WTC11 (cell line): Measurements from ENCODE around the gene TRAF3IP1. TPM values are rescaled to one million over a fixed set of nuclear protein-coding genes. Genes with fewer than 3 reads are reported as not detected.

ENCODE experiments used
- ATAC-seq: fragments of 200-7000 bp; cut with Tn5 transposase; 2 replicates; pipeline ENCODE4 v1.10.0; 2021; ENCODE audit warnings: mild to moderate bottlenecking, moderate library complexity
- CTCF ChIA-PET: fragments of 300-600 bp; sonication (Branson Sonifier 250); formaldehyde crosslinking; loops from one replicate; lab custom pipeline; 2021; ENCODE audit warnings: antibody characterized with exemption; lab: Charles Lee
- POLR2A ChIA-PET: fragments of 350-600 bp; sonication (Branson Sonifier 250); formaldehyde crosslinking; loops from one replicate; lab custom pipeline; 2021; ENCODE audit warnings: antibody characterized with exemption; lab: Charles Lee
- DNase-seq: peaks from one replicate; pipeline ENCODE4 v3.0.0; 2021; ENCODE audit warnings: low spot score
- H3K27ac Mint-ChIP-seq: 2 replicates; pipeline ENCODE4 v1.8.0; 2021; ENCODE audit warnings: mixed read lengths
- H3K27me3 Mint-ChIP-seq: 2 replicates; pipeline ENCODE4 v1.8.0; 2021; ENCODE audit warnings: low read depth, mild to moderate bottlenecking, moderate library complexity, mixed read lengths
- H3K36me3 Mint-ChIP-seq: 2 replicates; pipeline ENCODE4 v1.8.0; 2021; ENCODE audit warnings: mixed read lengths
- H3K4me1 Mint-ChIP-seq: 2 replicates; pipeline ENCODE4 v1.8.0; 2022; ENCODE audit warnings: mixed read lengths
- H3K4me3 Mint-ChIP-seq: 2 replicates; pipeline ENCODE4 v1.8.0; 2021; ENCODE audit warnings: mild to moderate bottlenecking, moderate library complexity, mixed read lengths
- H3K9me3 Mint-ChIP-seq: 2 replicates; pipeline ENCODE4 v1.8.0; 2021; ENCODE audit warnings: mixed read lengths
- ESRRA ChIP-seq: sonication (generic); formaldehyde crosslinking; IDR thresholded peaks from 2 replicates; pipeline ENCODE4 v1.8.1; 2022; ENCODE audit warnings: mild to moderate bottlenecking, missing genetic modification reagents, borderline replicate concordance
- FOXP1 ChIP-seq: sonication (generic); formaldehyde crosslinking; IDR thresholded peaks from 2 replicates; pipeline ENCODE4 v1.8.0; 2022; ENCODE audit warnings: missing genetic modification reagents, mild to moderate bottlenecking, moderate library complexity, borderline replicate concordance
- GRHL2 ChIP-seq: fragments of 250-450 bp; sonication (Bioruptor Pico); IDR thresholded peaks from 2 replicates; pipeline ENCODE4 v1.8.0; 2022; ENCODE audit warnings: mild to moderate bottlenecking, moderate library complexity; ENCODE audit not compliant: insufficient replicate concordance, severe bottlenecking
- GTF2I ChIP-seq: fragments of 250-450 bp; sonication (Bioruptor Pico); conservative IDR thresholded peaks from 2 replicates; pipeline ENCODE4 v1.4.0; 2021; ENCODE audit warnings: mild to moderate bottlenecking
- JAZF1 ChIP-seq: fragments of 250-450 bp; sonication (Bioruptor Pico); IDR thresholded peaks from 2 replicates; pipeline ENCODE4 v1.9.0; 2021; ENCODE audit warnings: moderate library complexity, mild to moderate bottlenecking, inconsistent platforms
- JUN ChIP-seq: sonication (generic); formaldehyde crosslinking; IDR thresholded peaks from 2 replicates; pipeline ENCODE4 v1.8.0; 2023; ENCODE audit warnings: mild to moderate bottlenecking, missing genetic modification reagents
- KAT7 ChIP-seq: sonication (generic); formaldehyde crosslinking; IDR thresholded peaks from 2 replicates; pipeline ENCODE4 v1.8.1; 2023; ENCODE audit warnings: missing genetic modification reagents, mild to moderate bottlenecking, borderline replicate concordance
- MXD4 ChIP-seq: fragments of 250-450 bp; sonication (Bioruptor Pico); IDR thresholded peaks from 2 replicates; pipeline ENCODE4 v1.8.0; 2021; ENCODE audit warnings: mild to moderate bottlenecking, moderate library complexity, borderline replicate concordance
- NFATC4 ChIP-seq: fragments of 250-450 bp; sonication (Bioruptor Pico); IDR thresholded peaks from 2 replicates; pipeline ENCODE4 v1.9.0; 2021; ENCODE audit warnings: mild to moderate bottlenecking
- NFE2L1 ChIP-seq: sonication (generic); formaldehyde crosslinking; IDR thresholded peaks from 2 replicates; pipeline ENCODE4 v1.8.1; 2023; ENCODE audit warnings: missing genetic modification reagents
- NFYB ChIP-seq: sonication (generic); formaldehyde crosslinking; conservative IDR thresholded peaks from 2 replicates; pipeline ENCODE4 v1.8.0; 2022; ENCODE audit warnings: low read depth, missing genetic modification reagents
- SP1 ChIP-seq: sonication (generic); formaldehyde crosslinking; conservative IDR thresholded peaks from 2 replicates; pipeline ENCODE4 v1.8.1; 2022; ENCODE audit warnings: missing genetic modification reagents
- TEAD1 ChIP-seq: sonication (generic); formaldehyde crosslinking; IDR thresholded peaks from 2 replicates; pipeline ENCODE4 v1.8.0; 2022; ENCODE audit warnings: mild to moderate bottlenecking, missing genetic modification reagents
- ZNF121 ChIP-seq: sonication (generic); formaldehyde crosslinking; IDR thresholded peaks from 2 replicates; pipeline ENCODE4 v1.8.0; 2023; ENCODE audit warnings: missing genetic modification reagents
- ZNF138 ChIP-seq: sonication (generic); formaldehyde crosslinking; conservative IDR thresholded peaks from 2 replicates; pipeline ENCODE4 v1.8.1; 2022; ENCODE audit warnings: mild to moderate bottlenecking, moderate library complexity, missing genetic modification reagents
- ZNF317 ChIP-seq: sonication (generic); formaldehyde crosslinking; IDR thresholded peaks from 2 replicates; pipeline ENCODE4 v1.8.1; 2023; ENCODE audit warnings: low read depth, mild to moderate bottlenecking, moderate library complexity, missing genetic modification reagents, borderline replicate concordance
- total RNA-seq: library from RNA; stranded (reverse); gene quantifications from 3 replicates; pipeline ENCODE4 v1.2.3, GENCODE V29; 2021
- TF ChIP-seq, protein P1 (sequence below): sonication (generic); formaldehyde crosslinking; IDR thresholded peaks from 2 replicates; pipeline ENCODE4 v1.8.1; 2023; ENCODE audit warnings: mild to moderate bottlenecking, missing genetic modification reagents, borderline replicate concordance
- TF ChIP-seq, protein P2 (sequence below): sonication (generic); formaldehyde crosslinking; conservative IDR thresholded peaks from 2 replicates; pipeline ENCODE4 v1.8.1; 2022; ENCODE audit warnings: mild to moderate bottlenecking, missing genetic modification reagents
- TF ChIP-seq, protein P3 (sequence below): fragments of 250-450 bp; sonication (Bioruptor Pico); IDR thresholded peaks from 2 replicates; pipeline ENCODE4 v1.9.0; 2021; ENCODE audit warnings: mild to moderate bottlenecking
- TF ChIP-seq, protein P4 (sequence below): sonication (generic); formaldehyde crosslinking; IDR thresholded peaks from 2 replicates; pipeline ENCODE4 v1.8.1; 2023; ENCODE audit warnings: mild to moderate bottlenecking, missing genetic modification reagents, moderate library complexity
- TF ChIP-seq, protein P5 (sequence below): fragments of 250-450 bp; sonication (Bioruptor Pico); IDR thresholded peaks from 2 replicates; pipeline ENCODE4 v2.1.2; 2022; ENCODE audit warnings: mild to moderate bottlenecking, moderate library complexity
- TF ChIP-seq, protein P6 (sequence below): sonication (generic); formaldehyde crosslinking; IDR thresholded peaks from 2 replicates; pipeline ENCODE4 v1.8.1; 2023; ENCODE audit warnings: mild to moderate bottlenecking, missing genetic modification reagents
- TF ChIP-seq, protein P7 (sequence below): sonication (generic); formaldehyde crosslinking; IDR thresholded peaks from 2 replicates; pipeline ENCODE4 v1.8.0; 2022; ENCODE audit warnings: mild to moderate bottlenecking, missing genetic modification reagents
- TF ChIP-seq, protein P8 (sequence below): sonication (generic); formaldehyde crosslinking; IDR thresholded peaks from 2 replicates; pipeline ENCODE4 v1.8.1; 2023; ENCODE audit warnings: mild to moderate bottlenecking, moderate library complexity, missing genetic modification reagents
- TF ChIP-seq, protein P9 (sequence below): sonication (generic); formaldehyde crosslinking; IDR thresholded peaks from 2 replicates; pipeline ENCODE4 v1.8.1; 2022; ENCODE audit warnings: low read depth, missing genetic modification reagents, borderline replicate concordance

Gene TRAF3IP1
- total RNA-seq, 1 experiment from 2014 or later, result 18.7 TPM

DNA sequence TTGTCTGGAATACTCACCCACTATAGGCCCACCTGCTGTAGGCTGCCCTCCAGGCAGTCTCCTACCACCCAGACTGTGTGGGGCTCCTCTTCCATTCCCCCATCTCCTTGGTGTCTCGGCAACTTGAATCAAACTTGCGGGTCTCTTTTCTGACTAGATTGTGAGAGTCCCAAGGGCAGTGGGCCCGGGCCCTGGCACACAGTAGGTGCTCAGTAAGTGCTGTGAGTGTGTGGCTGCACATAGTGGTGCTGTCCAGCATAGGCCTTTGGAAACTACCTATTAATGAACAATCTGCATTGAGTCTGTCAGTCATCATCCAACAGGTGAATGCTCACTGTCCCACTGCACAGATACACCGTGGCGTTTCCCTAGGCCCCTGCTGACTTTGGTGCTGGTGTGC lies 62.8 kb downstream of the TRAF3IP1 start:
- ATAC-seq (no peak), DNase-seq (no peak)
- CTCF ChIA-PET, result no interaction called here
- Mint-ChIP-seq H3K36me3 (peaks cover 17% of the 10 kb centered on the region), H3K27me3 (no peaks in the 10 kb centered on the region), H3K9me3 (peaks cover 8% of the 10 kb centered on the region), H3K27ac (no peak overlapping the region), H3K4me1 (peaks cover 19% of the 10 kb centered on the region), H3K4me3 (no peak overlapping the region)
- POLR2A ChIA-PET, result no interaction called here
- TF ChIP-seq JUN (CRISPR knock-in tag), result no peak
- no peak for TF ChIP-seq NFYB (CRISPR knock-in tag)
- no peak for TF ChIP-seq TEAD1 (CRISPR knock-in tag)
- TF ChIP-seq ESRRA, result no peak
- TF ChIP-seq, protein P1, sequence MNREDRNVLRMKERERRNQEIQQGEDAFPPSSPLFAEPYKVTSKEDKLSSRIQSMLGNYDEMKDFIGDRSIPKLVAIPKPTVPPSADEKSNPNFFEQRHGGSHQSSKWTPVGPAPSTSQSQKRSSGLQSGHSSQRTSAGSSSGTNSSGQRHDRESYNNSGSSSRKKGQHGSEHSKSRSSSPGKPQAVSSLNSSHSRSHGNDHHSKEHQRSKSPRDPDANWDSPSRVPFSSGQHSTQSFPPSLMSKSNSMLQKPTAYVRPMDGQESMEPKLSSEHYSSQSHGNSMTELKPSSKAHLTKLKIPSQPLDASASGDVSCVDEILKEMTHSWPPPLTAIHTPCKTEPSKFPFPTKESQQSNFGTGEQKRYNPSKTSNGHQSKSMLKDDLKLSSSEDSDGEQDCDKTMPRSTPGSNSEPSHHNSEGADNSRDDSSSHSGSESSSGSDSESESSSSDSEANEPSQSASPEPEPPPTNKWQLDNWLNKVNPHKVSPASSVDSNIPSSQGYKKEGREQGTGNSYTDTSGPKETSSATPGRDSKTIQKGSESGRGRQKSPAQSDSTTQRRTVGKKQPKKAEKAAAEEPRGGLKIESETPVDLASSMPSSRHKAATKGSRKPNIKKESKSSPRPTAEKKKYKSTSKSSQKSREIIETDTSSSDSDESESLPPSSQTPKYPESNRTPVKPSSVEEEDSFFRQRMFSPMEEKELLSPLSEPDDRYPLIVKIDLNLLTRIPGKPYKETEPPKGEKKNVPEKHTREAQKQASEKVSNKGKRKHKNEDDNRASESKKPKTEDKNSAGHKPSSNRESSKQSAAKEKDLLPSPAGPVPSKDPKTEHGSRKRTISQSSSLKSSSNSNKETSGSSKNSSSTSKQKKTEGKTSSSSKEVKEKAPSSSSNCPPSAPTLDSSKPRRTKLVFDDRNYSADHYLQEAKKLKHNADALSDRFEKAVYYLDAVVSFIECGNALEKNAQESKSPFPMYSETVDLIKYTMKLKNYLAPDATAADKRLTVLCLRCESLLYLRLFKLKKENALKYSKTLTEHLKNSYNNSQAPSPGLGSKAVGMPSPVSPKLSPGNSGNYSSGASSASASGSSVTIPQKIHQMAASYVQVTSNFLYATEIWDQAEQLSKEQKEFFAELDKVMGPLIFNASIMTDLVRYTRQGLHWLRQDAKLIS, result no peak
- TF ChIP-seq, protein P2, sequence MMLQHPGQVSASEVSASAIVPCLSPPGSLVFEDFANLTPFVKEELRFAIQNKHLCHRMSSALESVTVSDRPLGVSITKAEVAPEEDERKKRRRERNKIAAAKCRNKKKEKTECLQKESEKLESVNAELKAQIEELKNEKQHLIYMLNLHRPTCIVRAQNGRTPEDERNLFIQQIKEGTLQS (CRISPR knock-in tag), result no peak
- TF ChIP-seq ZNF317 (CRISPR knock-in tag), result no peak
- TF ChIP-seq, protein P3, sequence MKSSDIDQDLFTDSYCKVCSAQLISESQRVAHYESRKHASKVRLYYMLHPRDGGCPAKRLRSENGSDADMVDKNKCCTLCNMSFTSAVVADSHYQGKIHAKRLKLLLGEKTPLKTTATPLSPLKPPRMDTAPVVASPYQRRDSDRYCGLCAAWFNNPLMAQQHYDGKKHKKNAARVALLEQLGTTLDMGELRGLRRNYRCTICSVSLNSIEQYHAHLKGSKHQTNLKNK (CRISPR knock-in tag), result no peak
- TF ChIP-seq, protein P4, sequence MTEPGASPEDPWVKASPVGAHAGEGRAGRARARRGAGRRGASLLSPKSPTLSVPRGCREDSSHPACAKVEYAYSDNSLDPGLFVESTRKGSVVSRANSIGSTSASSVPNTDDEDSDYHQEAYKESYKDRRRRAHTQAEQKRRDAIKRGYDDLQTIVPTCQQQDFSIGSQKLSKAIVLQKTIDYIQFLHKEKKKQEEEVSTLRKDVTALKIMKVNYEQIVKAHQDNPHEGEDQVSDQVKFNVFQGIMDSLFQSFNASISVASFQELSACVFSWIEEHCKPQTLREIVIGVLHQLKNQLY, result no peak
- no peak for TF ChIP-seq GTF2I (CRISPR knock-in tag)
- TF ChIP-seq FOXP1, result no peak
- no peak for TF ChIP-seq SP1 (CRISPR knock-in tag)
- TF ChIP-seq ZNF138 (CRISPR knock-in tag), result no peak
- no peak for TF ChIP-seq NFE2L1
- no peak for TF ChIP-seq MXD4 (CRISPR knock-in tag)
- TF ChIP-seq, protein P5, sequence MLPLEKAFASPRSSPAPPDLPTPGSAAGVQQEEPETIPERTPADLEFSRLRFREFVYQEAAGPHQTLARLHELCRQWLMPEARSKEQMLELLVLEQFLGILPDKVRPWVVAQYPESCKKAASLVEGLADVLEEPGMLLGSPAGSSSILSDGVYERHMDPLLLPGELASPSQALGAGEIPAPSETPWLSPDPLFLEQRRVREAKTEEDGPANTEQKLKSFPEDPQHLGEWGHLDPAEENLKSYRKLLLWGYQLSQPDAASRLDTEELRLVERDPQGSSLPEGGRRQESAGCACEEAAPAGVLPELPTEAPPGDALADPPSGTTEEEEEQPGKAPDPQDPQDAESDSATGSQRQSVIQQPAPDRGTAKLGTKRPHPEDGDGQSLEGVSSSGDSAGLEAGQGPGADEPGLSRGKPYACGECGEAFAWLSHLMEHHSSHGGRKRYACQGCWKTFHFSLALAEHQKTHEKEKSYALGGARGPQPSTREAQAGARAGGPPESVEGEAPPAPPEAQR, result no peak
- TF ChIP-seq ZNF121 (CRISPR knock-in tag), result no peak
- no peak for TF ChIP-seq NFATC4 (CRISPR knock-in tag)
- no peak for TF ChIP-seq JAZF1 (CRISPR knock-in tag)

DNA sequence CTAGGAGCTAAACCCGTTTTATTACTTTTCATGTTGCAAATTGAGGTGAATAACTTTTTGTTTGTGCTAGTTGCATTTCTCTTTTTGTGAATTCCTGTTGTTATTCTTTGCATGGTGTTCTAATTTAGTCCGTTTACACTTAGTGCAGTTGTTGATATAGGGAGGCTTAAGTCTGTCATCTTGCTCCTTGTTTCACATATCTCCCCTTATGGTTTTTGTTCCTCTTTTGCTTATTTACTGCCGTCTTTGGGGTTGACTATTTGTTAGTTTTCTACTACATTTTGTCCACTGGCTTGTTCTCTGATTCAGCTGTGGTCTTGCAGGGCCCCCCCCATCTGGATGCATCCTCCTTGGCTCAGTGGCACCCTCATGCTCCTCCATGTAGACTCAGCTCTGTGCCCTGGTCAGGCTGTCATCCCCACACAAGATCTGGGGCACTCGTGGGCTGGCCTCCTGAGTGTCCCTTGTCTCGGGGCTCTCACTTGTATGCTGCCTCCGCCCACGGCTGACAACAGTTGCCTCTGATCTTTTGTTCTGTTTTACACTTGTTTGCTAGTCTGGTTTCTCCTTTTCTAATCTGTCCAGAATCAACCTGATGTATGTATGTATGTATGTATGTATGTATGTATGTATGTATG lies 63.5 kb downstream of the TRAF3IP1 start:
- Mint-ChIP-seq H3K4me3 (no peak overlapping the region), H3K27ac (no peak overlapping the region), H3K9me3 (peaks cover 8% of the 10 kb centered on the region), H3K27me3 (no peaks in the 10 kb centered on the region), H3K4me1 (peaks cover 19% of the 10 kb centered on the region), H3K36me3 (peaks cover 17% of the 10 kb centered on the region)
- DNase-seq, result no peak
- ChIA-PET CTCF (no interaction called here), POLR2A (no interaction called here)
- ATAC-seq, result no peak
- TF ChIP-seq GRHL2 (no peak), SP1 (CRISPR knock-in tag) (no peak), JUN (CRISPR knock-in tag) (no peak), KAT7 (CRISPR knock-in tag) (no peak)
- TF ChIP-seq, protein P6, sequence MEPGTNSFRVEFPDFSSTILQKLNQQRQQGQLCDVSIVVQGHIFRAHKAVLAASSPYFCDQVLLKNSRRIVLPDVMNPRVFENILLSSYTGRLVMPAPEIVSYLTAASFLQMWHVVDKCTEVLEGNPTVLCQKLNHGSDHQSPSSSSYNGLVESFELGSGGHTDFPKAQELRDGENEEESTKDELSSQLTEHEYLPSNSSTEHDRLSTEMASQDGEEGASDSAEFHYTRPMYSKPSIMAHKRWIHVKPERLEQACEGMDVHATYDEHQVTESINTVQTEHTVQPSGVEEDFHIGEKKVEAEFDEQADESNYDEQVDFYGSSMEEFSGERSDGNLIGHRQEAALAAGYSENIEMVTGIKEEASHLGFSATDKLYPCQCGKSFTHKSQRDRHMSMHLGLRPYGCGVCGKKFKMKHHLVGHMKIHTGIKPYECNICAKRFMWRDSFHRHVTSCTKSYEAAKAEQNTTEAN (CRISPR knock-in tag), result no peak
- TF ChIP-seq, protein P7, sequence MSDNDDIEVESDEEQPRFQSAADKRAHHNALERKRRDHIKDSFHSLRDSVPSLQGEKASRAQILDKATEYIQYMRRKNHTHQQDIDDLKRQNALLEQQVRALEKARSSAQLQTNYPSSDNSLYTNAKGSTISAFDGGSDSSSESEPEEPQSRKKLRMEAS (CRISPR knock-in tag), result no peak
- TF ChIP-seq, protein P8, sequence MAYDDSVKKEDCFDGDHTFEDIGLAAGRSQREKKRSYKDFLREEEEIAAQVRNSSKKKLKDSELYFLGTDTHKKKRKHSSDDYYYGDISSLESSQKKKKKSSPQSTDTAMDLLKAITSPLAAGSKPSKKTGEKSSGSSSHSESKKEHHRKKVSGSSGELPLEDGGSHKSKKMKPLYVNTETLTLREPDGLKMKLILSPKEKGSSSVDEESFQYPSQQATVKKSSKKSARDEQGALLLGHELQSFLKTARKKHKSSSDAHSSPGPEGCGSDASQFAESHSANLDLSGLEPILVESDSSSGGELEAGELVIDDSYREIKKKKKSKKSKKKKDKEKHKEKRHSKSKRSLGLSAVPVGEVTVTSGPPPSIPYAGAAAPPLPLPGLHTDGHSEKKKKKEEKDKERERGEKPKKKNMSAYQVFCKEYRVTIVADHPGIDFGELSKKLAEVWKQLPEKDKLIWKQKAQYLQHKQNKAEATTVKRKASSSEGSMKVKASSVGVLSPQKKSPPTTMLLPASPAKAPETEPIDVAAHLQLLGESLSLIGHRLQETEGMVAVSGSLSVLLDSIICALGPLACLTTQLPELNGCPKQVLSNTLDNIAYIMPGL, result no peak
- TF ChIP-seq, protein P9, sequence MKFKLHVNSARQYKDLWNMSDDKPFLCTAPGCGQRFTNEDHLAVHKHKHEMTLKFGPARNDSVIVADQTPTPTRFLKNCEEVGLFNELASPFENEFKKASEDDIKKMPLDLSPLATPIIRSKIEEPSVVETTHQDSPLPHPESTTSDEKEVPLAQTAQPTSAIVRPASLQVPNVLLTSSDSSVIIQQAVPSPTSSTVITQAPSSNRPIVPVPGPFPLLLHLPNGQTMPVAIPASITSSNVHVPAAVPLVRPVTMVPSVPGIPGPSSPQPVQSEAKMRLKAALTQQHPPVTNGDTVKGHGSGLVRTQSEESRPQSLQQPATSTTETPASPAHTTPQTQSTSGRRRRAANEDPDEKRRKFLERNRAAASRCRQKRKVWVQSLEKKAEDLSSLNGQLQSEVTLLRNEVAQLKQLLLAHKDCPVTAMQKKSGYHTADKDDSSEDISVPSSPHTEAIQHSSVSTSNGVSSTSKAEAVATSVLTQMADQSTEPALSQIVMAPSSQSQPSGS (CRISPR knock-in tag), result no peak
